ENCODE data around the gene DPT. TPM values are rescaled to one million over a fixed set of nuclear protein-coding genes. Genes with fewer than 3 reads are reported as not detected.

Gene DPT
- total and polyA plus RNA-seq, 2 of the 4 experiments (the other 2 are of a cell fraction), result not detected

DNA sequence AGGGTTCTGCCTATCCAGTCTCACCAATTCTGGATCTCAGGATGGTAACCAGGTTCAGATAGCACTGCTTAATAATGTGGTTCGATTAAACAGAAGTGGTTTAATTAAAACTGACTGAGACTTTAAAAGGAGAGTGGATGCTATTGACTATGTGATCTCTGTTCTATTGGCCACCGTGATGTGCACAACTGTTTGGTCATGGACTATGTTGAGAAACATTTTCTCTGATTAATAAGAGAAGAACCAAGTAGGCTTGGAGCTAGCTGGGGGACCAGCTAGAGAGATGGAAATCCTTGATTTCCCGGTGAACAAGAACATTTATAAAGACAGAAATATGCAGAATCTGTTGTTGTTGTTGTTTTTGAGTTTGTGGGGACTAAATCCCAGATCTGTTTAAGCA is 36.5 kb downstream of the DPT start:
- ATAC-seq (ENCODE audit: low read depth) (no peak), DNase-seq (no peak)
- no peaks in the 10 kb centered on the region for H3K36me3 ChIP-seq (ENCODE audit: control insufficient read depth, insufficient read depth, low read length)
- dilution Hi-C loops (cut with HindIII; ENCODE audit: low sequenced_read_pairs, unreplicated experiment), result no loop called here
- no peak overlapping the region for H2BK5ac ChIP-seq (ENCODE audit: low read depth, low read length, poor library complexity, severe bottlenecking)
- H2AK9ac ChIP-seq (replicated peaks; ENCODE audit: low read depth, low read length, poor library complexity), result no peak overlapping the region
- H4K91ac ChIP-seq (ENCODE audit: insufficient read depth, low read depth, low read length), result no peak overlapping the region
- no peaks in the 10 kb centered on the region for H3K79me1 ChIP-seq (ENCODE audit: low read depth in 1 of 2, low read length in 2 of 2)
- no peak overlapping the region for H2AK5ac ChIP-seq (ENCODE audit: low read depth, low read length)
- H3K4ac ChIP-seq (ENCODE audit: low read depth, low read length), result no peak overlapping the region
- TF ChIP-seq SMC3 (IDR thresholded peaks at IDR 0.05; ENCODE audit: low read depth, low read length) (no peak), CHD1 (IDR thresholded peaks at IDR 0.05; ENCODE audit: low read depth, low read length) (no peak), MAFK (IDR thresholded peaks at IDR 0.05; ENCODE audit: low read depth, low read length) (no peak), RAD21 (IDR thresholded peaks at IDR 0.05; ENCODE audit: low read length) (no peak), MAZ (IDR thresholded peaks at IDR 0.05; ENCODE audit: borderline replicate concordance, low read depth, low read length) (no peak)
- H2BK15ac ChIP-seq (ENCODE audit: low read depth, low read length), result no peak overlapping the region
- H3K56ac ChIP-seq (ENCODE audit: extremely low read depth, insufficient read depth, low read length), result no peak overlapping the region
- no TSS peak for BruUV-seq (replicated peaks)
- H3K27me3 ChIP-seq (ENCODE audit: control insufficient read depth, insufficient read depth, low read length), result no peaks in the 10 kb centered on the region
- H3K18ac ChIP-seq (ENCODE audit: low read depth, low read length), result no peak overlapping the region
- no peak overlapping the region for H2BK20ac ChIP-seq (ENCODE audit: low read depth, low read length)
- H2BK120ac ChIP-seq (ENCODE audit: low read depth, low read length), result no peak overlapping the region
- H4K8ac ChIP-seq (ENCODE audit: low read depth in 2 of 2, low read length in 2 of 2), result no peak overlapping the region
- intact Hi-C loops (cut with micrococcal nuclease), result no loop called here
- no peak overlapping the region for H3K14ac ChIP-seq (replicated peaks; ENCODE audit: low read depth, low read length)
- H3K9me3 ChIP-seq (ENCODE audit: control insufficient read depth, insufficient read depth, low read length), result no peaks in the 10 kb centered on the region
- no peak overlapping the region for H3K9ac ChIP-seq (ENCODE audit: low read depth, low read length)
- H3K27ac ChIP-seq (ENCODE audit: insufficient read depth, low read length), result no peak overlapping the region
- WGBS, 2 experiments (ENCODE audit: extremely low coverage in 2 of 2, insufficient read length in 1 of 2), result no CpG with 5 or more reads among the region's 3 CpGs
- CTCF ChIA-PET, result no interaction called here
- no peaks in the 10 kb centered on the region for H4K20me1 ChIP-seq (ENCODE audit: insufficient read depth, low read length)
- H4K5ac ChIP-seq (ENCODE audit: low read depth, low read length), result no peak overlapping the region
- in situ Hi-C loops (cut with MboI; ENCODE audit: low sequenced_read_pairs), result no loop called here
- no peaks in the 10 kb centered on the region for H3K9me1 ChIP-seq (ENCODE audit: insufficient read depth, low read length)
- H3K23ac ChIP-seq (ENCODE audit: low read depth, low read length), result no peak overlapping the region
- no peak overlapping the region for H3K4me2 ChIP-seq (ENCODE audit: low read depth, low read length)
- POLR2A ChIA-PET (ENCODE audit: unreplicated experiment), result no interaction called here
- no peak overlapping the region for H3K4me3 ChIP-seq (ENCODE audit: insufficient read depth, low read depth, low read length)
- H2AFZ ChIP-seq (replicated peaks; ENCODE audit: low read length, poor library complexity), result no peak overlapping the region
- H3K4me1 ChIP-seq (ENCODE audit: control insufficient read depth, insufficient read depth, low read length), result no peaks in the 10 kb centered on the region
